ENCODE data around the gene GATAD2B.

The GATAD2B gene

DNA sequence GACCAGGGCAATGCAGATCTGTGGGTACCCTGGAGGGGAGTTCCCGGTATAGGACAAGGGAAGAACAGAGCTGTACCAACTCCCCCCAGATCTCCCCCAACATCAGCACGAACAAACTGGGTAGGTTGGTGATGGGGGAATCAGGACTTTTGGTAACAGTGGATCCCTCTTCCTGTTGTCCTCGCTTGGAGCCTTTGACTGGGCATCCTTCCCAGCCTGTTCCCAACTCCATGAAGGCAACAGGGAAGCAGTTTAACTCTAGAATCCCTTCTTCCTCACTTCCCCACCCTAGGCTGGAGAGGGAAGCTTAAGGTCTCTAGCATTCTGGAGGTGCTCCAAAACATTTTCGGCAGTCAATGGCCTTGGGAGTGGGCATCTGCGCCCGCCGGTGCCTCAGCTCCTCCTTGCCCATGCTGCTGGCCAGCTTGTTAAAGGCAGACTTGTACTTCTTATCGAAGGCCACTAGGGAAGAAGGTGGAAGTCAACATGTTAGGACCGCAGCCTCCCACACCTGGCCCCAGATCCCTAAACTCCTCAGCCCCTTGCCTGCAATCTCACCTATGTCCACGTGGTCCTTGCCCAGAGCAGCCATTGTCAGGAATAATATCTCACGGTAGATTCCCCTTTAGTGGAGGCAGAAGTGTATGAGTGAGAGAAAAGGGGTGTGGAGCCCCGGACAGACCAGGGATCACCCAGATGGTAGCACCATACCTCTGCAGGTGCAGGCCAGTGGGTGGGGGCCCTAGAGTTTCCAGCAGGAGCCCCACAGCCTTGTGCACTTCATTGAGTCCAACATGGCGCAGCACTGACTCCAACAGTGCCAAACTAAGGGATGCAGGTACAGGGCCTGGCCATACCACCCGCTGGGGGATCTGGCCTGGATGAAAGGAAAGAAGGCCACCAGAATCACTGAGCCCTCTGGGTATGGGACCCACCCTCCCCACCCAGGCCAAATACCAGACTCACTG, 7.5 kb upstream of the GATAD2B start:
- Histone ChIP-seq H3K9me3 (no peaks in the 10 kb centered on the region), H3K4me1 (peaks cover 12% of the 10 kb centered on the region; the same call in 1 of the 2 replicates), H3K4me3 (ENCODE audit: low read depth, low read length) (no peak overlapping the region), H3K36me3 (peaks cover 20% of the 10 kb centered on the region), H3K27me3 (no peaks in the 10 kb centered on the region)
- DNase-seq, result no peak
- TF ChIP-seq, protein P1, sequence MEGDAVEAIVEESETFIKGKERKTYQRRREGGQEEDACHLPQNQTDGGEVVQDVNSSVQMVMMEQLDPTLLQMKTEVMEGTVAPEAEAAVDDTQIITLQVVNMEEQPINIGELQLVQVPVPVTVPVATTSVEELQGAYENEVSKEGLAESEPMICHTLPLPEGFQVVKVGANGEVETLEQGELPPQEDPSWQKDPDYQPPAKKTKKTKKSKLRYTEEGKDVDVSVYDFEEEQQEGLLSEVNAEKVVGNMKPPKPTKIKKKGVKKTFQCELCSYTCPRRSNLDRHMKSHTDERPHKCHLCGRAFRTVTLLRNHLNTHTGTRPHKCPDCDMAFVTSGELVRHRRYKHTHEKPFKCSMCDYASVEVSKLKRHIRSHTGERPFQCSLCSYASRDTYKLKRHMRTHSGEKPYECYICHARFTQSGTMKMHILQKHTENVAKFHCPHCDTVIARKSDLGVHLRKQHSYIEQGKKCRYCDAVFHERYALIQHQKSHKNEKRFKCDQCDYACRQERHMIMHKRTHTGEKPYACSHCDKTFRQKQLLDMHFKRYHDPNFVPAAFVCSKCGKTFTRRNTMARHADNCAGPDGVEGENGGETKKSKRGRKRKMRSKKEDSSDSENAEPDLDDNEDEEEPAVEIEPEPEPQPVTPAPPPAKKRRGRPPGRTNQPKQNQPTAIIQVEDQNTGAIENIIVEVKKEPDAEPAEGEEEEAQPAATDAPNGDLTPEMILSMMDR (IDR thresholded peaks at IDR 0.05; ENCODE audit: low read depth, low read length), result no peak

DNA sequence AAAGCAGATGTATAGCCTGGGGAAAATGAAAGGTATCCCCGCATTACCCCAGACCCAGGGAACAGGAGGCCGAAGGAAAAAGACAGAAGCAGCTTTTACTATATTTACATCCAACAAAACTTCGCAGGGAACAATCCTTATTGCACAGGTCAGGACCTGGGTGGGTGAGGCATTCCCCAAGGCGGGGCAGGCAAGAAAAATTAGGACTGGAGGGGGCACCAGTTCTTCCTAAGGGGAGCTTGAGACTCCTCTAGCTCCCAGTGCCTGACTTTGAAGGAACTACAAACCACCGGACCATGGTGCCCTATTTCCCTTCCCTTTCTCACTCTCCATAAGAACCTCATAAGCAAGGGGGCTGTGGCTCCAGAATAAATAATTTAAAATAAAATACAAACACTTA, 6.7 kb upstream of the GATAD2B start:
- peaks cover 20% of the 10 kb centered on the region for H3K36me3 ChIP-seq

DNA sequence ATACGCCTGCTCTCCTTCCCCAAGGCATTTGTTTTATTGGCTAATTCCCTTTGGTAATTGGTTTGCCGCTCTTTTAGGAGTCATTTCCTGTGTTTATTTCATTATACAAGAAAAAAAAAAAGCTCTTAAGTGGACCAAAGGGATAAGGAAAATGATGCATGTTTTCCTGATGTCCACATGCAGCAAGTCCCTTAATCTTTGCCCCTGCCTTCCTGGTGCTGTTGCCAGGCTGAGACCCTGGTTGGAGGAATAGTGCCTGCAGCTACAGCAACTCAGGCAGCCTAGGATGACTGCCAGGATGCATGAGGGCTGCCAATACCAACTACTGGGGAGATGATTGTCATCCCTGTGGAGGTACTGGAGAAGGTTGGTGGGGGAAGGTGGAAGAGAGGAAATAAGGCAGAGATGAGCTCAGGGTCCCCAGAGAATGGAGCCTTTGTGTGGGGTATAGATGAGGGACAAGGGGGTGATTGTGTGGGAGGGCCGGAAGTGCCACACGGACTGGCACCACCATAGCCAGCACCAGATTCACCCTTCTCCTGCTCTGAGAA, 6.1 kb upstream of the GATAD2B start:
- peak; percentile 52 for DNase-seq
- Histone ChIP-seq H3K4me1 (peaks cover 12% of the 10 kb centered on the region; the same call in 1 of the 2 replicates), H3K9me3 (no peaks in the 10 kb centered on the region), H3K27me3 (no peaks in the 10 kb centered on the region), H3K36me3 (peaks cover 16% of the 10 kb centered on the region), H3K4me3 (ENCODE audit: low read depth, low read length) (no peak overlapping the region)
- TF ChIP-seq, protein P1 (IDR thresholded peaks at IDR 0.05; ENCODE audit: low read depth, low read length), result no peak

More for the DNA sequence above, 6.7 kb upstream of the GATAD2B start:
- Histone ChIP-seq H3K4me1 (peaks cover 12% of the 10 kb centered on the region; the same call in 1 of the 2 replicates), H3K9me3 (no peaks in the 10 kb centered on the region), H3K4me3 (ENCODE audit: low read depth, low read length) (no peak overlapping the region), H3K27me3 (no peaks in the 10 kb centered on the region)
- TF ChIP-seq, protein P1 (IDR thresholded peaks at IDR 0.05; ENCODE audit: low read depth, low read length), result no peak
- DNase-seq, result no peak

DNA sequence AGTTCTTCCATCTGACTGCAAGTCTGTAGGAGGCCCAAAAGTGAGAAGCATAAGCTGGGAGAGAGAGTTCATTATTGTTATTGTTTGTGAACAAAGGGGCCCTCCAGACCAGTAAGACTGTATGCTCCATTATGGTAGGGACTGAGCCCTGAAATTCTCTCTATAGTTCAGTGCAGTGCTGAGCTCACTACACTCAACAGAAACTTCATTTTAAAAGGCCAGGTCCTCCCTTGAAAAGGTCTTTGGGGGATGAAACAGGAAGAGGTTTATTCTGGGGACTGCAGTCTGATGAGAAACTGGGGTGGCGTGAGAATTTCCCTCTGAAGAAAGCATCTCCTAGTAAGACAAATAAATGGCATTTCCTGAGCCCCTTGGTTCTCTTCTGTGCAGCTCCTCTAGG, 5.5 kb upstream of the GATAD2B start:
- TF ChIP-seq, protein P1 (IDR thresholded peaks at IDR 0.05; ENCODE audit: low read depth, low read length), result no peak
- DNase-seq, result no peak
- no peaks in the 10 kb centered on the region for H3K9me3 ChIP-seq
- peaks cover 16% of the 10 kb centered on the region for H3K36me3 ChIP-seq
- H3K27me3 ChIP-seq, result no peaks in the 10 kb centered on the region
- H3K4me1 ChIP-seq, result peaks cover 12% of the 10 kb centered on the region; the same call in 1 of the 2 replicates
- no peak overlapping the region for H3K4me3 ChIP-seq (ENCODE audit: low read depth, low read length)

DNA sequence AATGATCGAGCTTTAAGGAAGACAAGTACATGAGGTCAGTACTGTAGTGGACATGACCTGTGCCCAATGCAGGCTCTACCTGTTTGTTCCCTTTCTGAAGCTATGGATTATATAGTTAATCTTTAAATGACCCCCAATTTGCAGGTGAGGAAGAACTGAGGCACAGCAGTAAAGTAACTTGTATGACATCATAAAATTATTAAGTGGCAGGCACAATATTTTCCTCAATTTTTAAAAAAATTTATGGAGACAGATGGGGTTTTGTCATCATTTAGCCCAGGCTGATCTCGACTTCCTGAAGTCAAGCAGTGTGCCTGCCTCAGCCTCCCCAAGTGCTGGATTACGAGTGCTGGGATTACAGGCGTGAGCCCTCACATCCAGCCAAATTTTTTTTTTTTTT, 3.6 kb upstream of the GATAD2B start:
- Histone ChIP-seq H3K9me3 (no peaks in the 10 kb centered on the region), H3K36me3 (peaks cover 9% of the 10 kb centered on the region), H3K4me1 (peaks cover 12% of the 10 kb centered on the region; the same call in 1 of the 2 replicates), H3K27me3 (no peaks in the 10 kb centered on the region), H3K4me3 (ENCODE audit: low read depth, low read length) (no peak overlapping the region)
- no peak for DNase-seq
- TF ChIP-seq, protein P1 (IDR thresholded peaks at IDR 0.05; ENCODE audit: low read depth, low read length), result no peak
